Measurements from ENCODE around the gene CD22.

The CD22 gene

DNA sequence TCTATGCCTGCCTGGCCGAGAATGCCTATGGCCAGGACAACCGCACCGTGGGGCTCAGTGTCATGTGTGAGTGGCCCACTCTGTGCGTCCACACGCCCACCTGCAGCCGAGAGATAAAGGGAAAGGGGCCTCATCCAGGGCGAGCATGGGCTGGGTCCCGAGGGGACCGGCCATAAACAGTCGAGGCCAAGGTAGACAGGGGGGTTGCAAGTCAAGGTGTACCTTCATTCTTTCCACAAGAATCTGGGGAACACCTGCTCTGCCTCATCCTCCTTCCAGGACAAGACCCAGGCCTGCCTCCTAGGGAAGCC, 28.7 kb upstream of the CD22 start:
- no peaks in the 10 kb centered on the region for H3K36me3 Mint-ChIP-seq (ENCODE audit: low read depth)
- peaks cover 10% of the 10 kb centered on the region for H3K27me3 Mint-ChIP-seq
- intact Hi-C loops (cut with micrococcal nuclease), result no loop called here
- no peak overlapping the region for H3K4me3 Mint-ChIP-seq
- no peak overlapping the region for H3K27ac Mint-ChIP-seq
- H3K9me3 Mint-ChIP-seq, result no peaks in the 10 kb centered on the region
- peaks cover 24% of the 10 kb centered on the region for H3K4me1 Mint-ChIP-seq (ENCODE audit: low read depth)

DNA sequence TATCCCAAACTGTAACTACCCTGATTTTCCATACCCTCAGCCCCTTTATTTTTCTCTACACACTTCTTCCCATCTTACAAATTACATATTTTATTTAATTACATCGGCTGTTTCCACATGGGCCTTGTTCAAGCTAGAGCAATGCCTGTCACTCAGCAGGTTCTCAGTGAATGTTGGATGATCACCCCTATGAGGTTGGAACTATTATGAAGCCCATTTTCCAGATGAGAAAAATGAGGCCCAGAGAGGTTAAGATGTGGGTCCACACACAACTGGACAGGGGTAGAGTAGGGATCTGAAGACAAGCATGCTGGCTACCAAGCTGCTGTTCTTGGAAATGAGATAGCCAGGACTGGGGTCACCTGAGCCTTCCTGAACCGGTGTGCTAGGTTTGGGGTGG, 27.0 kb upstream of the CD22 start:
- Mint-ChIP-seq H3K4me3 (no peak overlapping the region), H3K9me3 (no peaks in the 10 kb centered on the region), H3K27me3 (peaks cover 2% of the 10 kb centered on the region), H3K4me1 (ENCODE audit: low read depth) (peaks cover 25% of the 10 kb centered on the region), H3K27ac (no peak overlapping the region), H3K36me3 (ENCODE audit: low read depth) (no peaks in the 10 kb centered on the region)
- intact Hi-C loops (cut with micrococcal nuclease), result no loop called here

- H3K27ac Mint-ChIP-seq, result no peak overlapping the region
- no peak overlapping the region for H3K4me3 Mint-ChIP-seq
- no peaks in the 10 kb centered on the region for H3K9me3 Mint-ChIP-seq
- peaks cover 30% of the 10 kb centered on the region for H3K4me1 Mint-ChIP-seq (ENCODE audit: low read depth)
- peaks cover 2% of the 10 kb centered on the region for H3K27me3 Mint-ChIP-seq
- intact Hi-C loops (cut with micrococcal nuclease), result no loop called here
- H3K36me3 Mint-ChIP-seq (ENCODE audit: low read depth), result no peaks in the 10 kb centered on the region
These were observed 26.5 kb upstream of the CD22 start for GRCh38 chr19:35302446-35302845.

DNA sequence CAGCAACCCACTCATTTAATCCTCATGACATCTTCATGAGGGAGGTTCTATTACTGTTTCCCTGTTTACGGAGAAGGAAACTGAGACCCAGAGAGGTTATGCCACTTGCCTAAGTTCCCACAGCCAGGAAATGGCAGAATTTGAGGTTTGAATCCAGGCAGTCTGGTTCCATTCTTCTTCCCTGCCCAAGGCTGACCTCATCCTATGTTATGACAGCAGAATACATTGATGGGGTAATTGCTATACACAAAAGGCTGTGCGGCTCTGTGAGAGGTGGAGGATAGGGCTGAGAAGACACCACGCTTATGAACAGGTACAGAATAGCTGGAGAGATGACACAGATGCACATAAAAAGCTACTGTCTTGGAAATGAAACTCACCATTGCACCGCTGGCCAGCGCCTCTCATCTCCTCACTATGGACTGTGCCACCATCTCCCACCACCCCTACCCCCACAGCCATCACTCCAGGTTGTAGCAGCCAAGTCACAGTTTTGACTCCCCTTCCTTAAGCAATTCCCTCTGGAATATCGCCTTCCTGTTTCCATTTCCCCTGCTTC, 25.6 kb upstream of the CD22 start:
- no peaks in the 10 kb centered on the region for H3K36me3 Mint-ChIP-seq (ENCODE audit: low read depth)
- H3K27me3 Mint-ChIP-seq, result peaks cover 8% of the 10 kb centered on the region
- no peak overlapping the region for H3K4me3 Mint-ChIP-seq
- H3K27ac Mint-ChIP-seq, result no peak overlapping the region
- intact Hi-C loops (cut with micrococcal nuclease), result no loop called here
- no peaks in the 10 kb centered on the region for H3K9me3 Mint-ChIP-seq
- H3K4me1 Mint-ChIP-seq (ENCODE audit: low read depth), result peaks cover 39% of the 10 kb centered on the region

- no peaks in the 10 kb centered on the region for H3K36me3 Mint-ChIP-seq (ENCODE audit: low read depth)
- H3K27ac Mint-ChIP-seq, result peak overlapping the region; percentile 52
- no peak overlapping the region for H3K4me3 Mint-ChIP-seq
- H3K9me3 Mint-ChIP-seq, result no peaks in the 10 kb centered on the region
- H3K27me3 Mint-ChIP-seq, result peaks cover 8% of the 10 kb centered on the region
- intact Hi-C loops (cut with micrococcal nuclease), result no loop called here
- peaks cover 39% of the 10 kb centered on the region for H3K4me1 Mint-ChIP-seq (ENCODE audit: low read depth)
These were observed 25.0 kb upstream of the CD22 start for GRCh38 chr19:35304036-35304435.

DNA sequence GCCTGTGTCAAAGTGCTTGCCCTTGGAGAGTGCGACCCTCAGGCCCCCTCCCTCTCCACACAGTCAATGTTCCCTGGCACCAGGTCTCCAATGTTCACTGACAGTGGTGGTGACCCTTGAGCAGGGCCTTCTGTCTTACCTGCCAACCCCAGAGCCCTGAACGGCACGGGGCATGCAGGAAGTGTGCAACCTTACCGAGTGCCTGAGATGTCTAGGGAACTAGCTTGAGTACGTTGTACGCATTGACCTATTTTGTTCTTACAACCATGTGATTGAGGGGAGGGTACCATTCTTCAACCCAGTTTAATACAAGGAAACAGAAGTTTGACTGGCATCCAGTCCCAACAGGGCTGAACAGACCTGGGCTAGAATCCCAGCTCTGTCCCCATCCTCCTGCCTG, 23.8 kb upstream of the CD22 start:
- Mint-ChIP-seq H3K4me3 (no peak overlapping the region), H3K27me3 (peaks cover 10% of the 10 kb centered on the region), H3K9me3 (no peaks in the 10 kb centered on the region), H3K4me1 (ENCODE audit: low read depth) (peaks cover 39% of the 10 kb centered on the region), H3K36me3 (ENCODE audit: low read depth) (no peaks in the 10 kb centered on the region), H3K27ac (peak overlapping the region; percentile 52)
- intact Hi-C loops (cut with micrococcal nuclease), result no loop called here

GRCh38 chr19:35306473-35307246, 22.3 kb upstream of the CD22 start:
- Mint-ChIP-seq H3K27me3 (peaks cover 18% of the 10 kb centered on the region), H3K4me1 (ENCODE audit: low read depth) (peaks cover 39% of the 10 kb centered on the region), H3K27ac (peak overlapping the region; percentile 53), H3K4me3 (no peak overlapping the region), H3K9me3 (no peaks in the 10 kb centered on the region), H3K36me3 (ENCODE audit: low read depth) (no peaks in the 10 kb centered on the region)
- intact Hi-C loops (cut with micrococcal nuclease), result no loop called here

GRCh38 chr19:35307931-35308330, 21.1 kb upstream of the CD22 start:
- H3K4me3 Mint-ChIP-seq, result no peak overlapping the region
- intact Hi-C loops (cut with micrococcal nuclease), result no loop called here
- peaks cover 42% of the 10 kb centered on the region for H3K4me1 Mint-ChIP-seq (ENCODE audit: low read depth)
- no peaks in the 10 kb centered on the region for H3K36me3 Mint-ChIP-seq (ENCODE audit: low read depth)
- H3K9me3 Mint-ChIP-seq, result no peaks in the 10 kb centered on the region
- H3K27ac Mint-ChIP-seq, result peak overlapping the region; percentile 53
- H3K27me3 Mint-ChIP-seq, result peaks cover 20% of the 10 kb centered on the region

DNA sequence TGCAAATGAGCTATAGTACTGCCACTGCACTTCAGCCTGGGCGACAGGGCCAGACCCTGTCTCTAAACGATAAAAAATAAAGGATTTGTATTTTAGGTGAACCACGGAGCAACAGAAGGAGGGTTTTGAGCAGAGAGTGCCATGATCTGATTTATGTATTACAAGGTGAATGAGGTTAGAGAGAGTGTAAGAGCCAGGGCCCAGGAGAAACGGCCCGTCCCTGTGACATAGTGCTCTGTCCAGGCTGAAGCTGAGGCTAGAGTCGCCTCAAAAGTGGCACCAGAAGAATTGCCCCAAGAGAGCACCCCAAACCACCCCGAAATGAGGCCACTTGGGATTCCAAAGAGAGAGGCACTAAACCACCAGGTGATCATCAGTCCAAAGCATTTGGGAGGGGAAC, 20.1 kb upstream of the CD22 start:
- peaks cover 44% of the 10 kb centered on the region for H3K4me1 Mint-ChIP-seq (ENCODE audit: low read depth)
- H3K4me3 Mint-ChIP-seq, result no peak overlapping the region
- intact Hi-C loops (cut with micrococcal nuclease), result no loop called here
- peaks cover 20% of the 10 kb centered on the region for H3K27me3 Mint-ChIP-seq
- no peaks in the 10 kb centered on the region for H3K9me3 Mint-ChIP-seq
- H3K36me3 Mint-ChIP-seq (ENCODE audit: low read depth), result no peaks in the 10 kb centered on the region
- H3K27ac Mint-ChIP-seq, result peak overlapping the region; percentile 20

GRCh38 chr19:35309481-35310279, 19.3 kb upstream of the CD22 start:
- Mint-ChIP-seq H3K36me3 (ENCODE audit: low read depth) (no peaks in the 10 kb centered on the region), H3K9me3 (no peaks in the 10 kb centered on the region), H3K27me3 (peaks cover 17% of the 10 kb centered on the region), H3K4me1 (ENCODE audit: low read depth) (peaks cover 46% of the 10 kb centered on the region), H3K27ac (peak overlapping the region; percentile 20), H3K4me3 (no peak overlapping the region)
- intact Hi-C loops (cut with micrococcal nuclease), result no loop called here

DNA sequence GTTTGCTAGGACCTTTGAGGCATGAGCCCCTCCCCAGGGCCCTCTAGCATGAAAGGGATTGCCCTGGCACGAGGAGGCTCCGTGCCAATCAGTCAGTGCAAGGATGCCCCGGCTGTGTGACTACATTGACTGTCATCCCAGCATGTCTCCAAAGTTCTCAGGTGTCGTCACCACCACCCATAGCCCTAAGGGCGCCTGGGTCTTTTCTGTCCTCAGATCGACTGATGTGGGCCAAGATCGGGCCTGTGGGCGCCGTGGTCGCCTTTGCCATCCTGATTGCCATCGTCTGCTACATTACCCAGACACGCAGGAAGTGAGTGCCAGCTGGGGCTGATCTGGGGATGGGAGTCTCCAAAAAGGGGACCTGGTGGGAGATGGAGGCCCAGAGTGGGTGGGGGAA, 18.7 kb upstream of the CD22 start:
- Mint-ChIP-seq H3K4me1 (ENCODE audit: low read depth) (peaks cover 46% of the 10 kb centered on the region), H3K36me3 (ENCODE audit: low read depth) (no peaks in the 10 kb centered on the region), H3K4me3 (no peak overlapping the region), H3K27ac (peak overlapping the region; percentile 4), H3K9me3 (no peaks in the 10 kb centered on the region), H3K27me3 (peaks cover 17% of the 10 kb centered on the region)
- intact Hi-C loops (cut with micrococcal nuclease), result no loop called here

GRCh38 chr19:35310811-35311465, 18.0 kb upstream of the CD22 start:
- intact Hi-C loops (cut with micrococcal nuclease), result no loop called here
- Mint-ChIP-seq H3K27ac (peak overlapping the region; percentile 48), H3K4me3 (no peak overlapping the region), H3K27me3 (peaks cover 19% of the 10 kb centered on the region), H3K4me1 (ENCODE audit: low read depth) (peaks cover 50% of the 10 kb centered on the region), H3K9me3 (no peaks in the 10 kb centered on the region), H3K36me3 (ENCODE audit: low read depth) (no peaks in the 10 kb centered on the region)

- Mint-ChIP-seq H3K4me1 (ENCODE audit: low read depth) (peaks cover 44% of the 10 kb centered on the region), H3K36me3 (ENCODE audit: low read depth) (no peaks in the 10 kb centered on the region), H3K4me3 (no peak overlapping the region), H3K9me3 (no peaks in the 10 kb centered on the region), H3K27ac (peak overlapping the region; percentile 48), H3K27me3 (peaks cover 19% of the 10 kb centered on the region)
- intact Hi-C loops (cut with micrococcal nuclease), result no loop called here
These were observed 16.9 kb upstream of the CD22 start for GRCh38 chr19:35311901-35312665.

All from dendritic cell treated with granulocyte-macrophage colony-stimulating factor and Interleukin-4, amounts not matched to agents 40 ng/mL and 50 ng/mL, for 4 days (primary cell).